ENCODE results near the gene SBK1.

Gene SBK1

GRCh38 chr16:28282045-28282444, 10.3 kb upstream of the SBK1 start:
- no peak for DNase-seq (ENCODE audit: low spot score)

GRCh38 chr16:28283173-28283572, 9.2 kb upstream of the SBK1 start:
- no peak for DNase-seq (ENCODE audit: low spot score)

- DNase-seq (ENCODE audit: low spot score), result no peak
Observed at GRCh38 chr16:28283798-28284577, 8.3 kb upstream of the SBK1 start.

- no peak for DNase-seq (ENCODE audit: low spot score)
Observed at GRCh38 chr16:28285649-28286048, 6.7 kb upstream of the SBK1 start.

GRCh38 chr16:28288114-28288513, 4.2 kb upstream of the SBK1 start:
- no peak for DNase-seq (ENCODE audit: low spot score)

GRCh38 chr16:28289048-28289447, 3.3 kb upstream of the SBK1 start:
- DNase-seq (ENCODE audit: low spot score), result no peak

GRCh38 chr16:28289939-28290858, 2.1 kb upstream of the SBK1 start:
- DNase-seq (ENCODE audit: low spot score), result no peak

GRCh38 chr16:28290859-28291254, 1.5 kb upstream of the SBK1 start:
- no peak for DNase-seq (ENCODE audit: low spot score)

- DNase-seq (ENCODE audit: low spot score), result no peak
Observed at GRCh38 chr16:28292731-28293600, 641 bp downstream of the SBK1 start.

GRCh38 chr16:28293601-28293960, 1.3 kb downstream of the SBK1 start:
- no peak for DNase-seq (ENCODE audit: low spot score)

GRCh38 chr16:28294201-28294600, 1.9 kb downstream of the SBK1 start:
- no peak for DNase-seq (ENCODE audit: low spot score)

GRCh38 chr16:28295276-28295675, 3.0 kb downstream of the SBK1 start:
- no peak for DNase-seq (ENCODE audit: low spot score)

- no peak for DNase-seq (ENCODE audit: low spot score)
Observed at GRCh38 chr16:28297308-28297707, 5.0 kb downstream of the SBK1 start.

- DNase-seq (ENCODE audit: low spot score), result no peak
Observed at GRCh38 chr16:28297784-28298510, 5.6 kb downstream of the SBK1 start.

- DNase-seq (ENCODE audit: low spot score), result no peak
Observed at GRCh38 chr16:28298511-28298878, 6.2 kb downstream of the SBK1 start.

- DNase-seq (ENCODE audit: low spot score), result no peak
Observed at GRCh38 chr16:28300327-28300726, 8.0 kb downstream of the SBK1 start.

GRCh38 chr16:28301154-28301553, 8.8 kb downstream of the SBK1 start:
- DNase-seq (ENCODE audit: low spot score), result no peak

- no peak for DNase-seq (ENCODE audit: low spot score)
Observed at GRCh38 chr16:28301620-28302019, 9.3 kb downstream of the SBK1 start.

GRCh38 chr16:28303132-28303531, 10.8 kb downstream of the SBK1 start:
- no peak for DNase-seq (ENCODE audit: low spot score)

- DNase-seq (ENCODE audit: low spot score), result no peak
Observed at GRCh38 chr16:28304214-28304613, 11.9 kb downstream of the SBK1 start.

GRCh38 chr16:28307936-28308335, 15.6 kb downstream of the SBK1 start:
- no peak for DNase-seq (ENCODE audit: low spot score)
